ENCODE results near the gene DNAJB6.
A peak's percentile ranks its signal among the peaks of the same experiment; 100 is the strongest.

DNAJB6 gene

DNA sequence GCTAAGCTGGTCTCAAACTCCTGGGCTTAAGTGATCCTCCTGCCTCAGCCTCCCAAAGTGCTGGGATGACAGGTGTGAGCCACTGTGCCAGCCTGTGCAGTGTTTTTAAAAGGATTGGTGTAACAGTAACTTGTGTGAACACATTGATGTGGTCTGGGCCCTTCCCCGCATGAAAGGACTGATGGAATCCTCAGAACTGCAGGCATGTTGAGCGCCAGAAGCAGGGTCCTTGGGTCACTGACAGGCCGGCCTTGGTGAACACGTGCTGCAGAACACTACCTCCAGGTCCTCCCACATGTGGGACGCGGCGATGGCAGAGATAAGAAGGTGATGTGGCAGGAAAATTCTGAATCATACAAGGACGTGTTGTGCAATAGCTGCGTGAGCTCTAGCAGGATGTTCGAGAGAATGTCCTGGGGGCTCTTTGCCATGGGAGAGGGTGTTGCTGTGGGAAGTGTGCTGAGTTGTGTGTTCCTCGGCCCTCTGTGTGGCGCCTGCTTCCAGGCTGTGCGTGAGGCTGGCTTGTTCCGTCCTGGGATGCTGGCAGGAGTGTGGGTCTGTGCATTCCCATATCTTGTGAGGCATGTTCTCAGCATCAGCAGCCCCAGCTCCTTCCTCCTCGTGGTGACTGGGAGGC is 68.2 kb downstream of the DNAJB6 start:
- H3K27ac Mint-ChIP-seq = no peak overlapping the region
- peaks cover 5% of the 10 kb centered on the region for H3K4me1 Mint-ChIP-seq
- H3K9me3 Mint-ChIP-seq = no peaks in the 10 kb centered on the region
- no peak overlapping the region for H3K4me3 Mint-ChIP-seq
- H3K36me3 Mint-ChIP-seq = peaks cover 59% of the 10 kb centered on the region
- no peaks in the 10 kb centered on the region for H3K27me3 Mint-ChIP-seq
- no peak for ATAC-seq

DNA sequence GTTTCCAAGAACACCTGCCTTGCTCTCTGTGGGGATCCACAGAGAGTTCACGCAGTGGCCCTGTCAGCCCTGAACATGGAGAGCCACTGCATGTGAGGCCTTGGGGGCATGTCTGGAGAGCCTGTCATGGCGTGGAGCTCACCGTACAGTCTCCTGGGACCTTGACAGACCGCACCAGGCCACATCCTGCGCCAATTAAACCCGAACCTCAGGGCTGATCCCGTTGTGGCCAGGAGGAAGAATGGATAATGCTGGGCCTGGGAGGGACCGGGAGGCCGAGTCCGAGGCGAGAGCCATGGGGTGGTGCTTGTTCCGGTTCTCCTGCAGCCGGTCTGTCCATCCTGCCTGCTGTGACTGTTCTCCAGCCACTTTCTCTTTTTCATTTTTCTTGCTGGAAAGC is 68.7 kb downstream of the DNAJB6 start:
- H3K27ac Mint-ChIP-seq = no peak overlapping the region

GRCh38 chr7:157405914-157406810 is 69.4 kb downstream of the DNAJB6 start:
- Mint-ChIP-seq H3K4me3 (no peak overlapping the region), H3K27me3 (no peaks in the 10 kb centered on the region), H3K36me3 (peaks cover 54% of the 10 kb centered on the region), H3K4me1 (peaks cover 5% of the 10 kb centered on the region), H3K27ac (no peak overlapping the region), H3K9me3 (no peaks in the 10 kb centered on the region)
- ATAC-seq = no peak

More for the DNA sequence above, 68.7 kb downstream of the DNAJB6 start:
- H3K36me3 Mint-ChIP-seq = peaks cover 57% of the 10 kb centered on the region
- no peak for ATAC-seq
- H3K4me1 Mint-ChIP-seq = peaks cover 5% of the 10 kb centered on the region
- H3K4me3 Mint-ChIP-seq = no peak overlapping the region
- H3K9me3 Mint-ChIP-seq = no peaks in the 10 kb centered on the region
- no peaks in the 10 kb centered on the region for H3K27me3 Mint-ChIP-seq

DNA sequence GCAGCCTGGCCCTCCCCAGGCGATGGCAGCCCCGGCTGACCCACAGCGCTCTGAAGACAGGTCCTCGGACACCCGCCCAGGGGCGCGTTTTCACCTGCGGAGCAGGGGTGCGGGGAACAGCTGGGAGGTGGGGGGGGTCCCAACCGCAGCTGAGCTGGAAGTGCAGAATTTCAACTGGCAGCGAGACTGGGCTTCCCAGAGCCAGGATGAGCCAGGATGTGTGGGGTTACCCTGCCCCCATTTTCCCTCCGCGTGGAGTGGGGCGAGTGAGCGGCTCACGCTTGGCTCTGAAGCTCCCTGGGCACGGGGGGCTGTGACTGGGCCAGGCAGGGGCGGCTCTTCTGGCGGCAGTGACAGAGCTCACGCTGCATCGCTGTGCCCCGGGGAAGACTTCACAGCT is 70.2 kb downstream of the DNAJB6 start:
- H3K9me3 Mint-ChIP-seq = no peaks in the 10 kb centered on the region

DNA sequence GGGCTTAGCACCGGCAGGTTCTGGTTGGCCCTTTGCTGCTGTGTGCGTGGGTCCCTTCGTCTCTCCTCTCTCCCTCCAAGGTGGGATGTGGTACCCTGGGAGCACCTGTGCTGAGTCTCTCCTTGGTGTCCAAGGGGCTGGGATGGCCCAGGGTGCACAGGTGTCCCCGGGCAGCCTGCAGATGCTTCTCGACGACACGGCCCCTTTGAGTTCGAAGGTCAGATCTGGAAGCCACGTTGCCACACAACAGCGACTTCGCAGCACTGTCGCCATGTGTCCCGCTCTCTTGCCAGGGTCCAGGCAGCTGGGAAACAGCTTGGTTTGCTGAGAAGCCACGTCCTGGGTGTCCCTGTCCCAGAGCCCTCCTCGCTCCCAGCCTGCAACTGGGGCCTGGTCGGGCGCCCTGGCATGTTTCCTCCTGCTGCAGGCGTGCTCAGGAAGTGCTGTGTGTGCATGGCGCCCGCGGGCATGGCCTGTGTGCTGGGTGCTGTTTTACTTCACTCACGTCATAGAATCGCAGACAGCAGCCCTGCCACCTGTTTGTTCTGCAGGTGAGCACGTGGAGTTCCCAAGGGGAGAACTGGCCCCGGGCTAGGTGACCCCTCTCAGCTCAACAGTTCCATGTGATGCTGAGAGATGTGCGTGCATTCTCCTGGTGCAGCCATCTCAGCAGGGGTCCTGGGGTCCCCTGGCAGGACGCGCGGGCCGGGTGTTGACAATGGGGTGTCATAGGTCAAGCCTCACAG is 70.9 kb downstream of the DNAJB6 start:
- Mint-ChIP-seq H3K27me3 (no peaks in the 10 kb centered on the region), H3K9me3 (no peaks in the 10 kb centered on the region), H3K4me1 (peaks cover 11% of the 10 kb centered on the region), H3K36me3 (peaks cover 56% of the 10 kb centered on the region), H3K4me3 (no peak overlapping the region), H3K27ac (no peak overlapping the region)
- no peak for ATAC-seq

More for the DNA sequence above, 70.2 kb downstream of the DNAJB6 start:
- no peak for ATAC-seq
- H3K27me3 Mint-ChIP-seq = no peaks in the 10 kb centered on the region
- peaks cover 11% of the 10 kb centered on the region for H3K4me1 Mint-ChIP-seq
- H3K27ac Mint-ChIP-seq = no peak overlapping the region
- H3K4me3 Mint-ChIP-seq = no peak overlapping the region
- peaks cover 55% of the 10 kb centered on the region for H3K36me3 Mint-ChIP-seq

DNA sequence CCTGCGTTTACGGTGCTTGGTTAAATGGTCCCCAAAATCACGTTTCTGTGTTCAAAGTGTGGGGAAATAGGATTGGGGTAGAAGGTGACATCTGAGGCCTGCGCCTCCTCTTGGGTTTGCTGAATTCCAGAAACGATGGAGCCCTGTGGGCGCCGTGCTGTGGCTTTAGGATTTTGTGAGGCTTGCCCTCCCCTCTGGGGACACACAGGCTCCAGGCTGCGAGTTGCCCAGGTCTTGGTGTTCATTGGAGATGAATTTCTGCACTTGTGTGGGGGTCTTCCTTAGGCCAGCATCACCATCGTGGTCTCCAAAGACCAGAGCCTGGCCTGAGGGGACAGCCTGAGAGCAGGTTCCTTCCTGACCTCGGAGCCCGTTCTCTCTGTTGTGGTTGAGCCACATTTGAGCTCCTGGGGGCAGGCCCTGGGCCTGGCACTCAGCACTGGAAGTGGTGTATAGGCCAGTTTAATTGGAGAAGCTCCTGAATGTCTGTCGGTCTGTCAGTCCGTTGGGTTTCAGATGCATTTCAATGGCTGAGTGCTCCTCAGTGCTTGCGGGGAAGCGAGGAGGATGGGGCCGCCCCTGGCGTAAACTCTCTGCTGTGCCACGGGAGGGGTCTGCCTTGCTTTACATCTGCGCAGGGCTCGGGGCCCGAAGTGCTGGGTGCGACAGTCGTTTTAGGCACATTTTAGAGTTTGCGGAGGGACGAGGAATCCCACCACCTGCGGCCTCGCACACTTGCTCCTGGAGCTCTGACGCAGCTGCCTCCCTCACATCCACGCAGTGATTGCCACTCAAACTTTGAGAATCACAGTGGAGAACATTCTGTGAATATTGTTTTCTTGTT is 71.7 kb downstream of the DNAJB6 start:
- Mint-ChIP-seq H3K27ac (no peak overlapping the region), H3K4me1 (peaks cover 6% of the 10 kb centered on the region), H3K27me3 (no peaks in the 10 kb centered on the region), H3K36me3 (peaks cover 48% of the 10 kb centered on the region), H3K4me3 (no peak overlapping the region), H3K9me3 (no peaks in the 10 kb centered on the region)
- ATAC-seq = no peak

DNA sequence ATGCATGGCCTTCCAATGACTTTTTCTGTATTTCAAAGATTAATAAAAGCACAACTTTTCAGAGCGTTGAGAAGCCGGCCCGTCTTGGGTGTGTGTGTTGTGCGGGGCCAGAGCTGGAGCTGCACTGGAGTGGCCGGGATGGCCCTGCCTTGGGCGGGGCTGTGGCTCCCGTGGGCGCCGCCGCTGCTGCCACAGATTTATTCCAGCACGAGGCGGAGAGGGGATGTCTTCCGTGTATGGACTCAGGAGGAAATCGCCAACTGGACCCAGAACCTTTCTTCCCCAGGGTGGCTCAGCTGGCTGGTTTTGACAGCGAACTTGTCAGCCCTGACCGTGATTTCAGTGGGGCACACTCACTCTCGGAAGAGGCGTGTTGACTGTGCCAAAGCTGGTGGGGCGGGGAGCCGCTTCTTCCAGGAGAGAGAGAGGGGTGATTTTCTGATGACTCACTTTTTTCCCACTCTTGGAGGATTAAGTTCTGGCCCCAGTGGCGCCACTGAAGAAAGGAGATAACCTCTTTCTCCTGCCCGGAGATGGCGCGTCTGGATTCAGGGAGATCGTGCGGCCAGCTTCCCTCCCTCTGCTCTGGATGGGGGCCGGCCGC is 72.4 kb downstream of the DNAJB6 start:
- H3K27ac Mint-ChIP-seq = no peak overlapping the region

DNA sequence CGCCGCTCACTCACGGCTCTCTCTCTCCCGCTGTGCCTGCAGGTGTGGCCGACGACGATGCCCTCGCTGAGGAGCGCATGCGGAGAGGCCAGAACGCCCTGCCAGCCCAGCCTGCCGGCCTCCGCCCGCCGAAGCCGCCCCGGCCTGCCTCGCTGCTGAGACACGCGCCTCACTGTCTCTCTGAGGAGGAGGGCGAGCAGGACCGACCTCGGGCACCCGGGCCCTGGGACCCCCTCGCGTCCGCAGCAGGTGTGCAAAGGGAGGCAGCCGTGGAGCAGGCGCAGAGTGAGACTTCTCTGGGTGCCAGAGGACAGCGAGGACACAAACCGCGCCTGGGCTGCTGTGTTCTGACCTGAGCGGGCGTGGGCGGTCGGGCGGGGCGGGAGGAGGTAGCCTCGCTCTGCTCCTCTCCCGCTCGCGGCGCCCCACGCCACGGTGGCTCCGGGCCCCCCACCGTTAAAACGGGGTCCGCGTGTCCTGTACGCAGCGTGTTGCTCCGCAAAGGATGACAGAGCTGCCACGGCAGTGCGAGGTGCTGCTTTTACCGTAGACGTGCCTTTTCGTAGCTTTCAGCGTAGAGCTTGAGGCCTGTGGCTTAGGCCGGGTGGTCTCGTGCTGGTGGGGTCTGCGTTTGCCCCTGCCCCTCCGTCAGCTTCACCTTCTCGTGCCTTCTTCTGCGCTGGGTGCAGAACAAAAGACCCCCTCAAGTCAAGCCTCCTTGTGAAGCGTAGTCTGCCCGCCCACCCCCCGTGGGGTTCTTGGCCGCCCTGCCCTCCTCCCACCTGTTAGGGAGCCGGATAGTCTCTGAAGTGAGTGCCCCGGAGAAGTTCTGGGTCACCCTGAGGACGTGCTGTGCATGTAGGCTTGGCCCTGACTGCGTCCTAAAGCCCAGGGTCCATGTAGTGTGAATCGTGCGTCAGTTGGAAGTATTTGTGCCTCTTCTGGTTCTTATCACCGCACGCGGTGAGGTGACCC is 73.2 kb downstream of the DNAJB6 start:
- peak; percentile 31 for ATAC-seq
- H3K36me3 Mint-ChIP-seq = peaks cover 51% of the 10 kb centered on the region
- H3K9me3 Mint-ChIP-seq = no peaks in the 10 kb centered on the region
- H3K4me3 Mint-ChIP-seq = no peak overlapping the region
- peaks cover 6% of the 10 kb centered on the region for H3K4me1 Mint-ChIP-seq
- H3K27me3 Mint-ChIP-seq = no peaks in the 10 kb centered on the region
- H3K27ac Mint-ChIP-seq = no peak overlapping the region

More for the DNA sequence above, 72.4 kb downstream of the DNAJB6 start:
- peaks cover 6% of the 10 kb centered on the region for H3K4me1 Mint-ChIP-seq
- H3K9me3 Mint-ChIP-seq = no peaks in the 10 kb centered on the region
- no peak overlapping the region for H3K4me3 Mint-ChIP-seq
- peaks cover 48% of the 10 kb centered on the region for H3K36me3 Mint-ChIP-seq
- ATAC-seq = no peak
- H3K27me3 Mint-ChIP-seq = no peaks in the 10 kb centered on the region

GRCh38 chr7:157410831-157411556 is 74.2 kb downstream of the DNAJB6 start:
- Mint-ChIP-seq H3K4me1 (peaks cover 6% of the 10 kb centered on the region), H3K9me3 (no peaks in the 10 kb centered on the region), H3K4me3 (no peak overlapping the region), H3K27ac (peak overlapping the region; percentile 35), H3K27me3 (no peaks in the 10 kb centered on the region), H3K36me3 (peaks cover 60% of the 10 kb centered on the region)
- peak; percentile 28 for ATAC-seq

DNA sequence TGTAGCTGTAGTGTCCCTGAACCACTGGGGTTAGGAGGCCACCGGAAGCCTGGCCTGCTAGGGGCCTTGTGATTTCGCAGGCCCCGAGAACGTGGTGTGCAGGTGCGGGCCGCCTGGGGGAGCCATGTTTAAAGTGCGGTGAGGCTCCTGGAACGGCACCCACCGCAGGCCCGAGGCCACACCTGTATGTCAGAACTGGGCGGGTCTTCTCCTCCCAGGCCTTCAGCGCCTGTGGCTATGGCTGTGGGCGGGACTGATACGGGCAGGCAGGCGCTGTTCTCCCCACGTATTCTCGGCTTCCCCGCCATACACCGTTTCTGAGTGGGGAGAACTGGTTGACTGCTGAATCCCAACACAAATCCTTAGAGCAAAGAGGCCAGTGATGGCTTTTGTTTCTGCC is 74.8 kb downstream of the DNAJB6 start:
- H3K4me1 Mint-ChIP-seq = peaks cover 6% of the 10 kb centered on the region
- ATAC-seq = peak; percentile 20
- H3K27ac Mint-ChIP-seq = peak overlapping the region; percentile 35
- no peaks in the 10 kb centered on the region for H3K27me3 Mint-ChIP-seq
- no peak overlapping the region for H3K4me3 Mint-ChIP-seq
- no peaks in the 10 kb centered on the region for H3K9me3 Mint-ChIP-seq
- H3K36me3 Mint-ChIP-seq = peaks cover 65% of the 10 kb centered on the region

DNA sequence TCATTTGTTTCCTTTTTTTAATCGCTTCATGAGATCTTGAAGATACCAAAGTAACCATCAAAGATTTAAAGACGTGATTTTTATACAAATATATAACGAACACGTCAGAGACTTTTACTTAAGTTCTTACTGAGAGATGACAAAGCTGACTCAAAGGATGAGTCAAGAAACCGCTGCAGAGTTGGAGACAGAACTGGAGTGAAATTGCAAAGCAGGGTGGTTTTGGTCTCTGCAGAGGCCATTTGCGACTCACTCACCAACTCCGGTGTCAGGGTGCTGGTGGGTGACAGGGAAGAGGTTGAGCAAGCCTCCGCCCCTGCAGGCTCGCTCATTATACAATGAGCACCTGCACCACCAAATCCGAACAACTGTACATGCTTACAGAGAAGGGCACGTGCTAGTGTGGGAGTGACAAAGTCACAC is 75.2 kb downstream of the DNAJB6 start:
- no peak for ATAC-seq
- Mint-ChIP-seq H3K27ac (peak overlapping the region; percentile 35), H3K4me3 (no peak overlapping the region), H3K4me1 (peaks cover 6% of the 10 kb centered on the region), H3K36me3 (peaks cover 65% of the 10 kb centered on the region), H3K27me3 (no peaks in the 10 kb centered on the region), H3K9me3 (no peaks in the 10 kb centered on the region)

- peaks cover 6% of the 10 kb centered on the region for H3K4me1 Mint-ChIP-seq
- no peak for ATAC-seq
- H3K27me3 Mint-ChIP-seq = no peaks in the 10 kb centered on the region
- no peaks in the 10 kb centered on the region for H3K9me3 Mint-ChIP-seq
- H3K36me3 Mint-ChIP-seq = peaks cover 68% of the 10 kb centered on the region
- no peak overlapping the region for H3K4me3 Mint-ChIP-seq
- no peak overlapping the region for H3K27ac Mint-ChIP-seq
These were observed 75.8 kb downstream of the DNAJB6 start for GRCh38 chr7:157412491-157413180.
